HG03575 (cell line): Measurements from ENCODE around the gene MYD88.

Experiments used
- ATAC-seq: cut with Tn5 transposase; IDR thresholded peaks from one replicate; pipeline ENCODE4 v1.9.1; 2021; ENCODE audit not compliant: unreplicated experiment, insufficient number of reproducible peaks, low FRiP score; ENCODE audit errors: extremely low read depth

MYD88 gene

GRCh38 chr3:38111201-38111600 lies 27.3 kb upstream of the MYD88 start:
- ATAC-seq: no peak

GRCh38 chr3:38111696-38112377 lies 26.6 kb upstream of the MYD88 start:
- ATAC-seq: no peak

GRCh38 chr3:38112378-38112761 lies 26.1 kb upstream of the MYD88 start:
- no peak for ATAC-seq

GRCh38 chr3:38114052-38114874 lies 24.2 kb upstream of the MYD88 start:
- ATAC-seq: no peak

- no peak for ATAC-seq
Measured at GRCh38 chr3:38114875-38115644, 23.4 kb upstream of the MYD88 start.

- no peak for ATAC-seq
Measured at GRCh38 chr3:38115645-38116427, 22.6 kb upstream of the MYD88 start.

DNA sequence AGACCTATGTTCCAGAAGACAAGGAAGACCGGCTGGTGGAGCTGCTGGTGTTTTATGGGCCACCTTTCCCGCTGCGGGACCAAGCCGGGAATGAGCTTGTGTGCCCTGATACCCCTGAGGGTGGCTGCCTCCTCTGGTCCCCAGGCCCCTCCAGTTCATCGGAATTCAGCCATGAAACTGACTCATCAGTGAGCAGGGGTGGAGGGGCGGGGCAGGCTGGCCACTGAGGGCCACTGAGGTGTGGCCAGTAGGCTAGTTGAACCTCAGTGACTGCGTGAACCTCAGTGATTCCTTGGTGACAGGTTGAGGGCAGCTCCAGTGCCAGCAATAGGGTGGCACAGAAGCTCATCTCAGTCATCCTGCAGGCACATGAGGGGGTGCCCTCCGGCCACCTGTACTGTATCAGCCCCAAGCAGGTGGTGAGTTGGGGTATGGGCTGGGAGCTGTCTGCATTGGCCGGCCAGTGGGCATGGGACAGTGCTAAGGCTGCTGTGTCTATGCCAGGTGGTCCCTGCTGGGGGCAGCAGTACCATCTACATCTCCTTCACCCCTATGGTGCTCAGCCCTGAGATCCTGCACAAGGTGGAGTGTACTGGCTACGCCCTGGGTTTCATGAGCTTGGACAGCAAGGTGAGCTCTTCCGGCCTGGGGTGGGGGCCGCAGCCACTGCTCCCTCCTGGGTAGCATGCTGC lies 21.8 kb upstream of the MYD88 start:
- ATAC-seq: no peak

- ATAC-seq: no peak
Measured at GRCh38 chr3:38117163-38117716, 21.2 kb upstream of the MYD88 start.

- no peak for ATAC-seq
Measured at GRCh38 chr3:38117748-38118420, 20.6 kb upstream of the MYD88 start.

DNA sequence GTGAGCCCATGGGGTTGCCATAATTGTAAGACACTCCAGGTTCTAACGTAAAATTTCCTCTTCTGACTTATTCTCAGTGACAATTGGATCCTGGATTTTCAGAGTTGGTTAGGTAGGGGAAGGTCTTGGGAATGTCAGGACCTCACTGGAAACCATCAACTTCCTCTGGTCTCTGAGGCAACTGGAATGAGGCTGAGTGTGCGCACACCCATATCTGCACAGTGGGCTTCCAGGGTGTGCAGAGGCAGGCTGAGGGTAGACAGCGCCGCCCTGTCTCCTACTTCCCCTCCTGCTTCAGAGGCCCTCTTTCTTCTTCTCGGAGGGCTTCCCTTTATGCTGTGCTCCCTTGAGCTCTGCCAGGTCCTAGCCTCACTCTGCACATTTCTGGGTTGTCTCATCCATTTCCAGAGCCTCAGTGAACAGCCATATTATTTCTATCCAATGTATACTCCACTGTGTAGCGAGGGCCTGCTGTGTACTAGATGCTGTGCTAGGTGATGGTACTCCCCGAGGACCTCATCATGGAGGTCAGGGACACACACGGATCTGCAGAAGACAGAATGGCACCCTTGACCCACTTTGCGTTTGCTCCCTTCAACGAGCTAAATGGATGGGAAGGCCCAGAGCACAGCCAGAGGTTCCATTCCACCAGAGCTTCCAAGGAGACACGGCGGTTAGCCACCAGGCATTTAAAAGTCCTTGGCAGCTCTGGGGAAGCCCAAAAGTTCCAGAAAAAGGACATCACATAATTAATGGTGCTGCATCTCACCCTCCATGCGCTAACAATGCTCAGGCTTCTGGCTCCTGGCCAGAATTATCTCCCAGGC lies 19.8 kb upstream of the MYD88 start:
- no peak for ATAC-seq

GRCh38 chr3:38119248-38119544 lies 19.3 kb upstream of the MYD88 start:
- no peak for ATAC-seq

DNA sequence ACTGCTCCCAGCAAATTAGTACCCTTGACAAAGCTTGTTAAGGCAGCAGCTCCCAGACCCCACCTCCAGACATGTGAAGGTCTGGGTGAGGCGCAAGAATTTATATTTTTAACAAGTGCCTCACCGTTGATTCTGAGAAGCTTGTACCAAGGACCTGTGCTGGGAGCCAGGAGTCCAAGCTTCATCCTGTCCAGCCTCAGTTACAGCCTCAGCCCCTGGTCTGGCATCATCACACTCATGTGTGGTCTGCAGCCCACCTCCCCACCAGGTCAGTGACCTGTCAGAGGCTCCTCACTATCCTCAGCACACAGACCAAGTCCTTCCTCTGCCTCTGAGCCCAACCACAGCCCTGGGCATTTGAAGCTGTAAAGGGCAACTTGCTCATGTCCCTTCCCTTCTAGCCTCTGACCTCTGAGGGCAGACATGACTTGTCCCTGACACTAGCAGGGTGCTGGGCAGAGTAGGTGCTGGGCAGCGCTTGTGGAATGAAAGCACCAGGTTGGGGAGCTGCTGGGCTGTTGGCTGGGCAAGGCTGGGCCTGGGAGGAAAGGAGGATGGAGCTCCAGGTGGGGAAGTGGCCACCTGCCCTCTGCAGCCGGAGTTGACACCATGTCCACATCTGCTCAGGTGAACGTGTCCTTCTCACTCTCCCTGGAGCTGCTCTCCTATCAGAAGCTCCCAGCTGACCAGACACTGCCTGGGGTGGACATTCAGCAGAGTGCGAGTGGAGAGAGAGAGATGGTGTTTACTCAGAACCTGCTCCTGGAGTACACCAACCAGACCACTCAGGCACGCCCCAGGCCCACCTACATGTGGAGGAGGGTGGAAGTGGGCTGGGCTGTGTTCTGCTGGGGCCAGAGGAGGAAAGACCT lies 18.4 kb upstream of the MYD88 start:
- no peak for ATAC-seq

DNA sequence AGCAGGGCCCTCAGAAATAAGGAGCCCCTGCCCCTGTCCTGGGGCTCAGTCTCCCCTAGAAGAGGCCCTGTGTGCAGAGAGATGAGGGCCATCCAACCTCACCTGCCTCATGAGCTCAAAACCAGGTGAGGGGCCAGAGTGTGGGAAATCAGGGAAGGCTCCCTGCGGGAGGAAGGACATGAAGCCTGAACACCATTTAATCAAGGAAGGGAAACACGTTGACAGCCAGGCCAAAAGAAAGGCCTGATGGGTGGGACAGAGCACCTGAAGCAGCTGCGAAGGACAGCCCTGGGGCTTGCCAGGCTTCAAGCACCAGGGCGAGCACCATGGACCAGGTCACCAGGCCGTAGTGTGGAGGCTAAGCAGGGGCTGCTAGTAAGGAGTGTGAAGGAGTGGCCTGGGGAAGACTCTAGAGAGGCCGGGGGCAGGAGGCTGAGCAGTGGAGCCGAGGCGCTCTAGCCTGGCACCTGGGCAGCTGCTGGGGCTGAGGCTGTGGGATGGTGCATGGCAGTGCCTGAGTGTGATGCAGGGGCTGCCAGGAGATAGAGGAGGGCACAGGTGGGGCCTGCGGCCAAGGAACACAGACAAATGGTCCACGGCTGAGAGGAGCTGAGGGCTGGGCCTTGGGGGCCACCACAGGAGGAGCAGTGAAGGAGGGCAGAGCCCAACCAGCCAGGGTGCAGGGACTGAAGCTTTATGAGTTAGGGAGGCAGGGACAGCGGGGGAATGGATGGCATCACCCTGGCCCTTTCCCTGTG lies 17.6 kb upstream of the MYD88 start:
- ATAC-seq: no peak

DNA sequence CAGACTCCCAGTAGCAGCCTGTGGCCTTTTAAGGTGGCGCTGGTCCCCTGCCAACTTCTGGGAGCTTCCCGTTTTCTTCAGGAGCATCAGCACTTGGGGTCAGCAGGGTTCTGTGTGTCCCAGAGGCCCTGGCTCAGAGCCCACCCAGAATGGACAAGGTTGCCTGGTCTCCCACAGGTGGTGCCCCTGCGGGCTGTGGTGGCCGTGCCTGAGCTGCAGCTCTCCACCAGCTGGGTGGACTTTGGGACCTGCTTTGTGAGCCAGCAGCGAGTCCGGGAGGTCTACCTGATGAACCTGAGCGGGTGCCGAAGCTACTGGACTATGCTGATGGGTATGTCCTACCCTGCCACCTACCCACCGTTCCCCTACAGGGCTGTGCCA lies 17.0 kb upstream of the MYD88 start:
- no peak for ATAC-seq

DNA sequence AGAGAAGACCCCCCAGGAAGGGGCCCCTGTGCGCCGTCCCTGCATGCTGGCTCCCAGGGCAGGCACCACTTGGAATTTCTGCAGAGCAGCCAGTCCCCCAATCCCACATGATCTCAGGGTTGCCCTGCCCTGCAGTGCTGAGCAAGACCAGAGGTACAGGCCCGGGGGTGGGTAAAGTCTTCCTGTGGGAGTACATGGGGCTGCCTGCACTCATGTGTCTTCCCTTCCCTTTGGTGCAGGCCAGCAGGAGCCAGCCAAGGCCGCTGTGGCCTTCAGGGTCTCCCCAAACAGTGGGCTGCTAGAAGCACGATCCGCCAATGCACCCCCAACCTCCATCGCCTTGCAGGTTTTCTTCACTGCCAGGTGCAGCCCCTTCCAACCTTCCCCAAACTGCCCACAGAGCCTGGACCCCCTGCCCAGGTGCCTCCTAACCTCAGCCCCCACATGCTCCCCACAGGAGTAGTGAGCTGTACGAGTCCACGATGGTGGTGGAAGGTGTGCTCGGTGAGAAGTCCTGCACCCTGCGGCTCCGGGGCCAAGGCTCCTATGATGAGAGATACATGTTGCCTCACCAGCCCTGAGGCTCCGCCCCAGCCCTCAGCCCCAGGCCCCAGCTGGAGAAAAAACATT lies 16.5 kb upstream of the MYD88 start:
- no peak for ATAC-seq
